ENCODE data around the gene WBP2.

WBP2 gene

DNA sequence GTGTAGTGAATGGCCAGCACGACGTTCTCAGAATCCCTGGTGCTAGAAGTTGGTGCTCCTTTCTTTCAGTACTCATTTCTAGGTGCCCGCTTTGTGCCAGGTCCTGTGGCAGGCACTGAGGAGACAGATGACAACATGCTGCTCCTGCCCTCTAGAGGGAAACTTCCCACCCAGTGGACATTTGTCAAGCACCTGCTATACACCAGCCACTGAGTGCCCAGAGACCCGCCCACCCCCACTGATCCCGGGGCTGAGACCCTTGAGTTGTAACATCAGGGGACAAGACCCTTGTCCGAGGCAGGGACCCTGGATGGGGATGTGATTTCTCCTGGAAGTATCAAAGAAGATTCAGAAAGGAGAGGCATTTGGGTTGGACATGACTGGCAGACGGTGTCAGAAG is 36.0 kb downstream of the WBP2 start:
- Histone ChIP-seq H3K36me3 (ENCODE audit: low read length) (no peaks in the 10 kb centered on the region), H3K79me2 (ENCODE audit: insufficient read depth, low read length) (no peaks in the 10 kb centered on the region)
- no peak for TF ChIP-seq EZH2phosphoT487 (conservative IDR thresholded peaks at IDR 0.05; ENCODE audit: low read length)
- TF ChIP-seq, protein P1, sequence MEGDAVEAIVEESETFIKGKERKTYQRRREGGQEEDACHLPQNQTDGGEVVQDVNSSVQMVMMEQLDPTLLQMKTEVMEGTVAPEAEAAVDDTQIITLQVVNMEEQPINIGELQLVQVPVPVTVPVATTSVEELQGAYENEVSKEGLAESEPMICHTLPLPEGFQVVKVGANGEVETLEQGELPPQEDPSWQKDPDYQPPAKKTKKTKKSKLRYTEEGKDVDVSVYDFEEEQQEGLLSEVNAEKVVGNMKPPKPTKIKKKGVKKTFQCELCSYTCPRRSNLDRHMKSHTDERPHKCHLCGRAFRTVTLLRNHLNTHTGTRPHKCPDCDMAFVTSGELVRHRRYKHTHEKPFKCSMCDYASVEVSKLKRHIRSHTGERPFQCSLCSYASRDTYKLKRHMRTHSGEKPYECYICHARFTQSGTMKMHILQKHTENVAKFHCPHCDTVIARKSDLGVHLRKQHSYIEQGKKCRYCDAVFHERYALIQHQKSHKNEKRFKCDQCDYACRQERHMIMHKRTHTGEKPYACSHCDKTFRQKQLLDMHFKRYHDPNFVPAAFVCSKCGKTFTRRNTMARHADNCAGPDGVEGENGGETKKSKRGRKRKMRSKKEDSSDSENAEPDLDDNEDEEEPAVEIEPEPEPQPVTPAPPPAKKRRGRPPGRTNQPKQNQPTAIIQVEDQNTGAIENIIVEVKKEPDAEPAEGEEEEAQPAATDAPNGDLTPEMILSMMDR (IDR thresholded peaks at IDR 0.05; ENCODE audit: insufficient read depth, low read length, poor library complexity, severe bottlenecking): no peak

DNA sequence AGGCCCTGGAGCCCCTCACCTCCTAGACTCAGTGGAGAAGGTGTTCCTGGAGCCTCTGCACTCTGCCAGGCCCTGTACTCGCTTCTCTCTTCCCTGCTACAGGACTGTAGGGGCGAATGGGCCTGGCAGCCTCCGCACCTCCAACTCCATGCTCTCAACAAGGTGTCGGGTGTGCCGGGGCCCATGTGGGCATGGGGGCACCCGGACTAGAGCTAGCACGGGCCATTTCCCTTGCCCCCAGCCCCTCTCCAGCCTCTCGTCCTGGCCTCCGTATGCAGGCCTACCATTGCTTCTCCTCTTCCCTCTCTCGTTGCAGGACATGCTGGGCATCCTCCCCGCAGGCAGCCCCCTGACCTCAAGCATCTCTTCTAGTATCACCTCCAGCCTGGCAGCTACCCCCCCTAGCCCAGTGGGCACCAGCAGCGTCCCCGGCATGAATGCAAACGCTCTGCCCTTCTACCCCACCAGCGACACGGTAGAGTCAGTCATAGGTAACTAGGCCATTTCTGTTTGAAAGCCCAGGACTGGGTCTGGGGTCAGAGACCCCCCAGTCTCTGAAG is 36.7 kb downstream of the WBP2 start:
- no peaks in the 10 kb centered on the region for H3K36me3 ChIP-seq (ENCODE audit: low read length)
- no peak overlapping the region for H3K9ac ChIP-seq (ENCODE audit: low read length)
- H3K27me3 ChIP-seq (ENCODE audit: low read length): no peaks in the 10 kb centered on the region
- no peak overlapping the region for H3K4me2 ChIP-seq (ENCODE audit: low read depth, low read length, poor library complexity, severe bottlenecking)
- no peaks in the 10 kb centered on the region for H3F3A ChIP-seq (ENCODE audit: insufficient read depth)
- H3K79me2 ChIP-seq (ENCODE audit: insufficient read depth, low read length): no peaks in the 10 kb centered on the region
- no peak overlapping the region for H3K4me3 ChIP-seq (ENCODE audit: insufficient read depth, low read length, poor library complexity, severe bottlenecking)
- H4K20me1 ChIP-seq (ENCODE audit: low read depth, low read length): no peaks in the 10 kb centered on the region
- no peaks in the 10 kb centered on the region for H3K9me2 ChIP-seq (replicated peaks; ENCODE audit: insufficient read depth, low read length)
- H3K9me3 ChIP-seq (ENCODE audit: insufficient read depth, low read length): no peaks in the 10 kb centered on the region
- TF ChIP-seq EZH2phosphoT487 (conservative IDR thresholded peaks at IDR 0.05; ENCODE audit: low read length): no peak
- TF ChIP-seq, protein P1 (IDR thresholded peaks at IDR 0.05; ENCODE audit: insufficient read depth, low read length, poor library complexity, severe bottlenecking): no peak
- no peak overlapping the region for H2AFZ ChIP-seq (ENCODE audit: low read depth, low read length, severe bottlenecking)
- no peak overlapping the region for H3K27ac ChIP-seq (ENCODE audit: low read depth, low read length)

More for the DNA sequence above, 36.0 kb downstream of the WBP2 start:
- no peaks in the 10 kb centered on the region for H3K27me3 ChIP-seq (ENCODE audit: low read length)
- H2AFZ ChIP-seq (ENCODE audit: low read depth, low read length, severe bottlenecking): no peak overlapping the region
- no peak overlapping the region for H3K9ac ChIP-seq (ENCODE audit: low read length)
- no peaks in the 10 kb centered on the region for H3K9me2 ChIP-seq (replicated peaks; ENCODE audit: insufficient read depth, low read length)
- H3K4me2 ChIP-seq (ENCODE audit: low read depth, low read length, poor library complexity, severe bottlenecking): no peak overlapping the region
- H3K27ac ChIP-seq (ENCODE audit: low read depth, low read length): no peak overlapping the region
- H3K4me3 ChIP-seq (ENCODE audit: insufficient read depth, low read length, poor library complexity, severe bottlenecking): no peak overlapping the region
- H3F3A ChIP-seq (ENCODE audit: insufficient read depth): no peaks in the 10 kb centered on the region
- no peaks in the 10 kb centered on the region for H3K9me3 ChIP-seq (ENCODE audit: insufficient read depth, low read length)
- H4K20me1 ChIP-seq (ENCODE audit: low read depth, low read length): no peaks in the 10 kb centered on the region

DNA sequence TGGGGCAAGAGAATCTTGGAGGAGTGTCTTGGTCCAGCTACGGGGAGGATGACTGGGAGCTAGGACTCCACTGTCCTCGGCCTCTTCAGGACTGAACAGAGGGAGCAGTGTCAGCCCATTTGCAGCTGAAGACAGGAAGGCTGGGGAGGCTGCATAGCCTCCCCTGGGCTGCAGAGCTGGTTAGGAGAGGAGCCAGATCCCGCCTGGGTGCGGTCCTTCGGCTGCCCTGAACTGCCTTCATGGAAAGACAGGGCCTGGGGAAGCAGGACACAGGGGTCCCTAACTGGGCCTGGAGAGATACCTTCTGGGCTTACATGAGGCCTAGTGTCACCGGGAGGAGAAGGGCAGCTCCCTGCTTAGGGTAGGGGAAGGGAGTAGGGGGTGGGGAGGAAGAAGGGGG is 37.6 kb downstream of the WBP2 start:
- H3K79me2 ChIP-seq (ENCODE audit: insufficient read depth, low read length): no peaks in the 10 kb centered on the region
- H3K9me3 ChIP-seq (ENCODE audit: insufficient read depth, low read length): no peaks in the 10 kb centered on the region
- no peak overlapping the region for H2AFZ ChIP-seq (ENCODE audit: low read depth, low read length, severe bottlenecking)
- H3F3A ChIP-seq (ENCODE audit: insufficient read depth): no peaks in the 10 kb centered on the region
- no peaks in the 10 kb centered on the region for H3K9me2 ChIP-seq (replicated peaks; ENCODE audit: insufficient read depth, low read length)
- H3K4me3 ChIP-seq (ENCODE audit: insufficient read depth, low read length, poor library complexity, severe bottlenecking): no peak overlapping the region
- H3K27ac ChIP-seq (ENCODE audit: low read depth, low read length): no peak overlapping the region
- H3K27me3 ChIP-seq (ENCODE audit: low read length): no peaks in the 10 kb centered on the region
- no peak for TF ChIP-seq EZH2phosphoT487 (conservative IDR thresholded peaks at IDR 0.05; ENCODE audit: low read length)
- TF ChIP-seq, protein P1 (IDR thresholded peaks at IDR 0.05; ENCODE audit: insufficient read depth, low read length, poor library complexity, severe bottlenecking): no peak
- H3K36me3 ChIP-seq (ENCODE audit: low read length): no peaks in the 10 kb centered on the region
- no peak overlapping the region for H3K4me2 ChIP-seq (ENCODE audit: low read depth, low read length, poor library complexity, severe bottlenecking)
- no peaks in the 10 kb centered on the region for H4K20me1 ChIP-seq (ENCODE audit: low read depth, low read length)
- no peak overlapping the region for H3K9ac ChIP-seq (ENCODE audit: low read length)
